GM12878 (cell line): ENCODE data around the gene MGMT. TPM values are rescaled to one million over a fixed set of nuclear protein-coding genes. Genes with fewer than 3 reads are reported as not detected.

Experiments used
- ATAC-seq: fragments of 200-7000 bp; cut with Tn5 transposase; 3 replicates; pipeline ENCODE4 v1.9.1; 2020; ENCODE audit warnings: mild to moderate bottlenecking, moderate library complexity
- BruUV-seq: library from RNA; stranded (reverse); fragments of 400-500 nt; replicated peaks from 2 replicates; lab custom pipeline; 2021; lab: Mats Ljungman, UMichigan
- CTCF ChIA-PET: fragments of 300-600 bp; sonication (Branson Sonifier 250); formaldehyde crosslinking; extraction: SDS; loops from one replicate; lab custom pipeline; 2021; ENCODE audit warnings: inconsistent platforms; lab: Yijun Ruan, JAX
- POLR2A ChIA-PET: fragments of 350-600 bp; formaldehyde crosslinking; extraction: SDS; loops from one replicate; lab custom pipeline; 2021; ENCODE audit warnings: inconsistent platforms; lab: Charles Lee
- RAD21 ChIA-PET: fragments of 300-600 bp; sonication (Branson Sonifier 250); formaldehyde crosslinking; loops from one replicate; lab custom pipeline; 2023; ENCODE audit warnings: antibody characterized with exemption; ENCODE audit not compliant: unreplicated experiment; lab: Charles Lee
- SMC1A ChIA-PET: fragments of 300-600 bp; sonication (Branson Sonifier 250); formaldehyde crosslinking; loops from one replicate; lab custom pipeline; 2023; ENCODE audit not compliant: unreplicated experiment, uncharacterized antibody; lab: Charles Lee
- DNase-seq: peaks from one replicate; pipeline ENCODE4 v3.0.0-alpha.2; 2011; ENCODE audit warnings: low read depth, low spot score
- FAIRE-seq: peaks from 3 replicates; lab custom pipeline; 2011; peaks lifted over from hg19 to GRCh38; lab: Jason Lieb, UNC
- H2AFZ ChIP-seq: 2 replicates; pipeline ENCODE4 v1.6.0; 2011; ENCODE audit warnings: low read depth, low read length, control low read depth; ENCODE audit not compliant: control insufficient read depth
- H3K27ac ChIP-seq: 2 replicates; pipeline ENCODE4 v1.5.1; 2011; ENCODE audit warnings: control low read depth; ENCODE audit not compliant: control insufficient read depth, insufficient read depth
- H3K27me3 ChIP-seq, 2 experiments: replicated peaks in 1 of 2; 2 replicates each; pipeline versions ENCODE4 v1.6.0 to v1.6.1; 2011; ENCODE audit warnings: low read length in 1 of 2; ENCODE audit not compliant: control insufficient read depth in 2 of 2, insufficient read depth in 2 of 2
- H3K36me3 ChIP-seq, 2 experiments: 2 replicates each; pipeline ENCODE4 v1.5.1; 2011; ENCODE audit warnings: low read length in 1 of 2; ENCODE audit not compliant: control insufficient read depth in 2 of 2, insufficient read depth in 2 of 2
- H3K4me1 ChIP-seq: 2 replicates; pipeline ENCODE4 v1.6.1; 2011; ENCODE audit warnings: mild to moderate bottlenecking, low read length, moderate library complexity, mixed read lengths; ENCODE audit not compliant: control insufficient read depth, insufficient read depth
- H3K4me2 ChIP-seq: 2 replicates; pipeline ENCODE4 v1.6.0; 2011; ENCODE audit warnings: control low read depth; ENCODE audit not compliant: control insufficient read depth, insufficient read depth
- H3K4me3 ChIP-seq: fragments of 200-600 bp; sonication (generic); 2 replicates; pipeline ENCODE4 v1.5.1; 2016
- H3K79me2 ChIP-seq: 2 replicates; pipeline ENCODE4 v1.6.0; 2011; ENCODE audit warnings: low read length; ENCODE audit not compliant: control insufficient read depth, insufficient read depth
- H3K9ac ChIP-seq: 2 replicates; pipeline ENCODE4 v1.8.0; 2011; ENCODE audit warnings: low read length, control low read depth, mixed read lengths; ENCODE audit not compliant: control insufficient read depth, insufficient read depth
- H3K9me3 ChIP-seq: replicated peaks from 3 replicates; pipeline ENCODE4 v1.5.1; 2011; ENCODE audit warnings: mild to moderate bottlenecking, low read length; ENCODE audit not compliant: control insufficient read depth, insufficient read depth
- H4K20me1 ChIP-seq: 2 replicates; pipeline ENCODE4 v1.6.0; 2011; ENCODE audit not compliant: control insufficient read depth, insufficient read depth
- BCL3 ChIP-seq: IDR thresholded peaks from 2 replicates; pipeline ENCODE4 v1.6.1; 2011; ENCODE audit warnings: borderline replicate concordance, low read depth, mild to moderate bottlenecking, moderate library complexity, low read length; ENCODE audit not compliant: insufficient read depth, poor library complexity, severe bottlenecking
- CBX3 ChIP-seq: fragments of 200-600 bp; sonication (generic); IDR thresholded peaks from 2 replicates; pipeline ENCODE4 v1.6.1; 2016; ENCODE audit warnings: low read depth, borderline replicate concordance
- CUX1 ChIP-seq: IDR thresholded peaks from 2 replicates; pipeline ENCODE4 v1.6.1; 2012; ENCODE audit warnings: improper control_type of control experiment, low read depth, low read length; ENCODE audit not compliant: insufficient replicate concordance
- LARP7 ChIP-seq: fragments of 450-650 bp; IDR thresholded peaks from 2 replicates; pipeline ENCODE4 v1.6.1; 2017; ENCODE audit warnings: mild to moderate bottlenecking
- NRF1 ChIP-seq: conservative IDR thresholded peaks from 2 replicates; pipeline ENCODE4 v1.6.1; 2011; ENCODE audit warnings: mild to moderate bottlenecking, low read depth, low read length, improper control_type of control experiment
- POU2F2 ChIP-seq: IDR thresholded peaks from 3 replicates; pipeline ENCODE4 v1.6.1; 2011; ENCODE audit warnings: low read depth, mild to moderate bottlenecking, low read length, borderline replicate concordance
- SKIL ChIP-seq: fragments of 450-650 bp; IDR thresholded peaks from 2 replicates; pipeline ENCODE4 v1.6.1; 2017; ENCODE audit warnings: mild to moderate bottlenecking, low read depth, inconsistent platforms; ENCODE audit not compliant: poor library complexity, severe bottlenecking
- SMAD1 ChIP-seq: fragments of 450-650 bp; IDR thresholded peaks from 2 replicates; pipeline ENCODE4 v1.6.1; 2018; ENCODE audit warnings: mild to moderate bottlenecking, low read depth; ENCODE audit not compliant: partially characterized antibody
- SREBF1 ChIP-seq: IDR thresholded peaks from 2 replicates; pipeline ENCODE4 v1.6.1; 2012; ENCODE audit warnings: mild to moderate bottlenecking, low read length
- ZNF217 ChIP-seq: fragments of 450-650 bp; IDR thresholded peaks from 2 replicates; pipeline ENCODE4 v1.6.1; 2017; ENCODE audit warnings: antibody characterized with exemption, mild to moderate bottlenecking
- ZNF592 ChIP-seq: fragments of 450-650 bp; IDR thresholded peaks from 2 replicates; pipeline ENCODE4 v1.6.1; 2017; ENCODE audit warnings: mild to moderate bottlenecking, moderate library complexity
- WGBS: methylation state at CpG from one replicate; pipeline ENCODE4 v1.1.6; 2016; ENCODE audit warnings: low lambda C conversion rate; ENCODE audit not compliant: insufficient replicate concordance, insufficient coverage; ENCODE audit errors: missing lambda C conversion rate; 5-methylcytosine and 5-hydroxymethylcytosine counted together
- in situ Hi-C: fragments of 300-500 bp; cut with MboI; formaldehyde crosslinking; loops from 9 replicates; pipeline ENCODE4 v1.14.3; 2018; ENCODE audit warnings: mixed read lengths
- intact Hi-C: fragments of 100-400 bp; cut with micrococcal nuclease; formaldehyde crosslinking; loops from one replicate; pipeline ENCODE4 v1.14.2; 2022; ENCODE audit not compliant: unreplicated experiment
- polyA plus RNA-seq, 11 experiments: library from polyadenylated mRNA; depleted of rRNA in 4 of 11; unstranded in 6 of 11; stranded (reverse) in 5 of 11; fragments of >200 nt; fragmentation: Nextera tagmentation in 4 of 11; fragmentation: Illumina TruSeq in 1 of 11; extraction: Ambion mirVana in 4 of 11; extraction: Trizol in 1 of 11; gene quantifications; 1 replicate in 1 of 11; 2 replicates in 10 of 11; pipeline versions ENCODE4 v1.2.1 to v1.2.3, GENCODE V29; 2011 to 2016; ENCODE audit warnings: inconsistent platforms in 2 of 11, missing spikeins in 2 of 11, low read depth in 1 of 11
- total RNA-seq, 4 experiments: library from RNA; depleted of rRNA in 3 of 4; stranded (reverse); fragments of >200 nt in 3 of 4; fragmentation: Illumina TruSeq in 1 of 4; extraction: Trizol in 1 of 4; gene quantifications; 2 replicates each; pipeline versions ENCODE4 v1.2.1 to v1.2.3, GENCODE V29; 2013 to 2021

The MGMT gene
- total and polyA plus RNA-seq, 10 of the 15 experiments (the other 5 are each of a cell fraction or from before 2014, with no cell fraction given): 0.16 to 24.2 (median 13.3) TPM

- in situ Hi-C loops (no loop called here), intact Hi-C loops (no loop called here)
- POLR2A ChIA-PET: no interaction called here
- Histone ChIP-seq H3K9me3 (peaks cover 4% of the 10 kb centered on the region), H3K9ac (no peak overlapping the region), H3K36me3 (no peaks in the 10 kb centered on the region), H2AFZ (no peak overlapping the region), H3K79me2 (no peaks in the 10 kb centered on the region), H3K4me3 (no peak overlapping the region), H3K27ac (no peak overlapping the region), H4K20me1 (no peaks in the 10 kb centered on the region), H3K4me2 (no peak overlapping the region), H3K27me3 (no peaks in the 10 kb centered on the region), H3K4me1 (no peaks in the 10 kb centered on the region)
- SMC1A ChIA-PET: no interaction called here
- RAD21 ChIA-PET: no interaction called here
- DNase-seq (no peak), ATAC-seq (no peak), FAIRE-seq (no peak)
- 97% methylated on average over 19 of the region's 19 CpGs for WGBS
- CTCF ChIA-PET: no interaction called here
- no TSS peak for BruUV-seq
- no peak for TF ChIP-seq LARP7
- TF ChIP-seq SKIL: no peak
- no peak for TF ChIP-seq CUX1
- no peak for TF ChIP-seq ZNF217
- no peak for TF ChIP-seq SMAD1
- TF ChIP-seq POU2F2: no peak
- TF ChIP-seq ZNF592: no peak
- no peak for TF ChIP-seq CBX3
- TF ChIP-seq NRF1: no peak
- TF ChIP-seq SREBF1: no peak
- TF ChIP-seq BCL3: no peak
These were observed 114.9 kb downstream of the MGMT start for GRCh38 chr10:129581827-129582411.
